Right lung (tissue), 5 donors: ENCODE results near the gene ROBO1. TPM values are rescaled to one million over a fixed set of nuclear protein-coding genes. Genes with fewer than 3 reads are reported as not detected.

Experiments used
- DNase-seq, 2 donors: peaks; one replicate each; pipeline ENCODE4 v3.0.0-alpha.2; 2013
- polyA plus RNA-seq, 5 donors: library from polyadenylated mRNA; unstranded; fragments of 120-200 nt; gene quantifications; one replicate each; pipeline versions ENCODE4 v1.2.1 to v1.2.3, GENCODE V29; 2013; ENCODE audit warnings: inconsistent platforms in 1 of 5, low replicate concordance in 1 of 5; ENCODE audit not compliant: insufficient read length in 5 of 5, insufficient read depth in 1 of 5

ROBO1 gene
- polyA plus RNA-seq, 5 donors: 63.3 to 139 (median 102) TPM

GRCh38 chr3:78848392-78849288 lies 919.2 kb downstream of the ROBO1 start:
- no peak for DNase-seq

- DNase-seq: no peak
These were observed 920.2 kb downstream of the ROBO1 start for GRCh38 chr3:78847603-78848002.

- no peak for DNase-seq
These were observed 920.6 kb downstream of the ROBO1 start for GRCh38 chr3:78847203-78847602.

- peak; percentile 63 to 67 for DNase-seq
These were observed 921.1 kb downstream of the ROBO1 start for GRCh38 chr3:78846718-78847117.

- DNase-seq: no peak
These were observed 922.2 kb downstream of the ROBO1 start for GRCh38 chr3:78845605-78846004.

- DNase-seq: no peak
These were observed 923.5 kb downstream of the ROBO1 start for GRCh38 chr3:78844307-78844706.

GRCh38 chr3:78839693-78840092 lies 928.1 kb downstream of the ROBO1 start:
- DNase-seq: no peak

GRCh38 chr3:78838362-78838761 lies 929.4 kb downstream of the ROBO1 start:
- DNase-seq: no peak

- no peak for DNase-seq
These were observed 932.9 kb downstream of the ROBO1 start for GRCh38 chr3:78834910-78835309.

- DNase-seq: no peak
These were observed 935.0 kb downstream of the ROBO1 start for GRCh38 chr3:78832785-78833204.

GRCh38 chr3:78831446-78831972 lies 936.3 kb downstream of the ROBO1 start:
- no peak for DNase-seq

- DNase-seq: no peak
These were observed 937.3 kb downstream of the ROBO1 start for GRCh38 chr3:78830470-78830869.

GRCh38 chr3:78827618-78828017 lies 940.2 kb downstream of the ROBO1 start:
- no peak for DNase-seq

- no peak for DNase-seq
These were observed 942.0 kb downstream of the ROBO1 start for GRCh38 chr3:78825858-78826215.

GRCh38 chr3:78825118-78825857 lies 942.5 kb downstream of the ROBO1 start:
- no peak for DNase-seq

GRCh38 chr3:78823859-78824258 lies 943.9 kb downstream of the ROBO1 start:
- DNase-seq: no peak

- no peak for DNase-seq
These were observed 944.4 kb downstream of the ROBO1 start for GRCh38 chr3:78823434-78823833.

- DNase-seq: no peak
These were observed 945.1 kb downstream of the ROBO1 start for GRCh38 chr3:78822726-78823125.

GRCh38 chr3:78820542-78820941 lies 947.3 kb downstream of the ROBO1 start:
- DNase-seq: no peak

- DNase-seq: no peak
These were observed 949.4 kb downstream of the ROBO1 start for GRCh38 chr3:78818161-78818985.

GRCh38 chr3:78814893-78815562 lies 952.8 kb downstream of the ROBO1 start:
- DNase-seq: no peak
